Endothelial cell (in vitro differentiated cells): ENCODE results near the gene TCP11L1. TPM values are rescaled to one million over a fixed set of nuclear protein-coding genes. Genes with fewer than 3 reads are reported as not detected.
"Not testable (repeated sequence)": the region's sequence is repeated elsewhere in the genome, so short reads cannot be mapped to it uniquely, and the experiment has no call there.

Experiments used
- DNase-seq: peaks from one replicate; pipeline ENCODE4 v3.0.0; 2021; ENCODE audit warnings: low spot score
- H3K27ac Mint-ChIP-seq: one replicate; pipeline ENCODE4 v1.8.0; 2021; ENCODE audit warnings: mixed read lengths, inconsistent platforms; ENCODE audit not compliant: unreplicated experiment
- H3K27me3 Mint-ChIP-seq: one replicate; pipeline ENCODE4 v1.8.0; 2021; ENCODE audit warnings: mild to moderate bottlenecking, moderate library complexity, mixed read lengths, inconsistent platforms; ENCODE audit not compliant: unreplicated experiment
- H3K36me3 Mint-ChIP-seq: one replicate; pipeline ENCODE4 v1.8.0; 2021; ENCODE audit warnings: mild to moderate bottlenecking, low read depth, mixed read lengths, inconsistent platforms; ENCODE audit not compliant: unreplicated experiment
- H3K4me1 Mint-ChIP-seq: one replicate; pipeline ENCODE4 v1.8.0; 2021; ENCODE audit warnings: mild to moderate bottlenecking, mixed read lengths, inconsistent platforms; ENCODE audit not compliant: unreplicated experiment
- H3K4me3 Mint-ChIP-seq: one replicate; pipeline ENCODE4 v1.8.0; 2021; ENCODE audit warnings: mild to moderate bottlenecking, mixed read lengths, inconsistent platforms; ENCODE audit not compliant: unreplicated experiment
- H3K9me3 Mint-ChIP-seq: one replicate; pipeline ENCODE4 v1.8.0; 2021; ENCODE audit warnings: mixed read lengths, inconsistent platforms; ENCODE audit not compliant: unreplicated experiment
- CTCF ChIP-seq: fragments of 200-600 bp; sonication (generic); IDR thresholded peaks from one replicate; pipeline ENCODE4 v1.5.0; 2021; ENCODE audit warnings: antibody characterized with exemption; ENCODE audit not compliant: unreplicated experiment
- total RNA-seq: library from RNA; stranded (reverse); fragmentation: NEBNext Ultra II Directional; extraction: Animal tissue kit (Norgen Biotek cat#: 25700); gene quantifications from one replicate; pipeline ENCODE4 v1.2.1, GENCODE V29; 2021; ENCODE audit not compliant: unreplicated experiment

Gene TCP11L1
- total RNA-seq, 1 donor from 2014 or later = 26.2 TPM

GRCh38 chr11:33045551-33046255 lies 6.3 kb downstream of the TCP11L1 start:
- Mint-ChIP-seq H3K4me1 (peaks cover 17% of the 10 kb centered on the region), H3K36me3 (peaks cover 28% of the 10 kb centered on the region), H3K4me3 (peak overlapping the region; percentile 62), H3K27me3 (peaks cover under 1% of the 10 kb centered on the region), H3K9me3 (no peaks in the 10 kb centered on the region), H3K27ac (no peak overlapping the region)
- DNase-seq = no peak
- no peak for TF ChIP-seq CTCF

GRCh38 chr11:33048701-33049100 lies 9.3 kb downstream of the TCP11L1 start:
- not testable (repeated sequence) for H3K9me3 Mint-ChIP-seq, H3K27me3 Mint-ChIP-seq, DNase-seq, H3K4me3 Mint-ChIP-seq, H3K27ac Mint-ChIP-seq
- H3K36me3 Mint-ChIP-seq = peaks cover 28% of the 10 kb centered on the region
- H3K4me1 Mint-ChIP-seq = peaks cover 14% of the 10 kb centered on the region

GRCh38 chr11:33049565-33050408 lies 10.4 kb downstream of the TCP11L1 start:
- peaks cover 23% of the 10 kb centered on the region for H3K36me3 Mint-ChIP-seq
- H3K4me3 Mint-ChIP-seq, DNase-seq, H3K9me3 Mint-ChIP-seq, H3K27me3 Mint-ChIP-seq: not testable (repeated sequence)
- H3K4me1 Mint-ChIP-seq = peaks cover 14% of the 10 kb centered on the region
- peak overlapping the region; percentile 24 for H3K27ac Mint-ChIP-seq

- no peak overlapping the region for H3K27ac Mint-ChIP-seq
- H3K4me3 Mint-ChIP-seq = no peak overlapping the region
- no peaks in the 10 kb centered on the region for H3K27me3 Mint-ChIP-seq
- peaks cover 14% of the 10 kb centered on the region for H3K4me1 Mint-ChIP-seq
- TF ChIP-seq CTCF = no peak
- no peak for DNase-seq
- H3K36me3 Mint-ChIP-seq = peaks cover 16% of the 10 kb centered on the region
- H3K9me3 Mint-ChIP-seq = no peaks in the 10 kb centered on the region
These were observed 12.9 kb downstream of the TCP11L1 start for GRCh38 chr11:33052231-33052630.

GRCh38 chr11:33055375-33055774 lies 16.0 kb downstream of the TCP11L1 start:
- Mint-ChIP-seq H3K9me3 (no peaks in the 10 kb centered on the region), H3K4me1 (no peaks in the 10 kb centered on the region), H3K4me3 (no peak overlapping the region), H3K27me3 (no peaks in the 10 kb centered on the region), H3K27ac (no peak overlapping the region), H3K36me3 (peaks cover 17% of the 10 kb centered on the region)
- no peak for TF ChIP-seq CTCF
- no peak for DNase-seq

GRCh38 chr11:33057284-33057683 lies 17.9 kb downstream of the TCP11L1 start:
- no peaks in the 10 kb centered on the region for H3K27me3 Mint-ChIP-seq
- TF ChIP-seq CTCF = no peak
- no peak overlapping the region for H3K27ac Mint-ChIP-seq
- H3K4me3 Mint-ChIP-seq = no peak overlapping the region
- no peaks in the 10 kb centered on the region for H3K4me1 Mint-ChIP-seq
- peaks cover 17% of the 10 kb centered on the region for H3K36me3 Mint-ChIP-seq
- H3K9me3 Mint-ChIP-seq = no peaks in the 10 kb centered on the region
- no peak for DNase-seq
